GM21381 (cell line): ENCODE data around the gene TMED10.

Experiments used
- ATAC-seq: cut with Tn5 transposase; IDR thresholded peaks from one replicate; pipeline ENCODE4 v1.9.1; 2021; ENCODE audit warnings: mild to moderate bottlenecking, moderate library complexity; ENCODE audit not compliant: unreplicated experiment

The TMED10 gene

DNA sequence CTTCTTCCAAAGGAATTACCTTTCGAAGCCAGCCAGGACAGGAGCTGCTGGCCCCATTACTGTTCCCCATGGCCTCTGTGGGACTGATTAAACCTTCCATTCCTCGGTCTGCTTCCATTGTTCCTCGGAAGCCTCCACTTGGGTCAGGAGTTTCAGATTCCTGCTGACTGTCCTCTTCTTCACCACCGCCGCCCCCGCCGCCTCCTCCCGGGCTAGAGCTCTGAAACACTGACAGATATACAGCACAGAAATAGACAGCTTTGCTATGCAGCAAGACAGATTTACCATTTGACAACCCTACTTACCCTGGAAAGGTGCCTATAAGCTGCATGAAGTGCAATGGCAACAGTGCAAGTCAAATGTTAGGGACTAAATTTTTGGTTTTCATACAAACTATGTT lies 85.2 kb downstream of the TMED10 start:
- ATAC-seq: no peak

DNA sequence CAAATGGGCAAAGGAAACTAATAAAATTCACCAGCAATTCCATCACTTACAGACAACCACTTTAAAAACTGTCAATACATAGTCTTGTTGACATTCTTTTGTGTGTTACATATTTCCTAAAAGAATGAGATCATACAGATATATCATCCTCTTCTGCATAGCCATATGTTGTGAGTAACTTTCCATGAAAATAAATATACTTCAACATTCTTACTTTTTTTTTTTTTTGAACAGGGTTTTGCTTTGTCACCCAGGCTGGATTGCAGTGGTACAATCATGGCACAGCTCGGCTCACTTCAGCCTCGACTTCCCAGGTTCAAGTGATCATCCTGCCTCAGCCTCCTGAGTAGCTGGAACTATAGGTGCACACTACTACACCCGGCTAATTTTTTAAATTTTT lies 86.1 kb downstream of the TMED10 start:
- ATAC-seq: no peak

DNA sequence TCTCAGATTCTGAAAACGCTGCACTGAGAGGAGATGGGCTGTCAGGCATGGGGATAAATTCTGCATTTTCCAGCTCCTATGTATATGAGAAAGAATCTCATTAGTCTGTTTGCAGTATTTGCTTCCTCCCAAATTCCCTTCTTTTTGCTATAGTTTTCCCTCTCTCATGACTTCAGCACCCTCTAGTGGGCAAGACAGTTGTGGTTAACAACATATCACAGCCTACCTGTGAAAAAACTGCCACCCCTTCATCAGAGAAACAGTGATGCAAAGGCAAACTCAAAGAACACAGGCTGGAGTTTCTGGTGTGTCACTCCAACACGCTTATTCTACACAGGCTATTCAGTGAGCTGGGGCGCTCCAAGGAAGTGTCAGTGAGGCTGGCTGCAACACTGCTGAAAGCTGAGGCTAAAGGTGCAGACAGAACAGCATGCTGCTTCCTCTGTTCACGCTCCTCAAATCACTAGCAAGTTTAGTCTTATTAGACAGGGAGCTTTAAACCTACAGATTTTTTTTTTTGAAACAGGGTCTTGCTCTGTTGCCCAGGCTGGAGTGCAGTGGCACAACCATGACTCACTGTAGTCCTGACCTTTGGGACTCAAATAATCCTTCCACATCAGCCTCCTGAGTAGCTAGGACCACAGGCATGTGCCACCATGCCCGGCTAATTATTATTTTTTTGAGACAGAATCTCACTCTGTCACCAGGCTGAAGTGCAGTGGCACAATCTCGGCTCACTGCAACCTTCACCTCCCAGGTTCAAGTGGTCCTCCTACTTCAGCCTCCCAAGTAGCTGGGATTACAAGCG lies 87.6 kb downstream of the TMED10 start:
- ATAC-seq: no peak

DNA sequence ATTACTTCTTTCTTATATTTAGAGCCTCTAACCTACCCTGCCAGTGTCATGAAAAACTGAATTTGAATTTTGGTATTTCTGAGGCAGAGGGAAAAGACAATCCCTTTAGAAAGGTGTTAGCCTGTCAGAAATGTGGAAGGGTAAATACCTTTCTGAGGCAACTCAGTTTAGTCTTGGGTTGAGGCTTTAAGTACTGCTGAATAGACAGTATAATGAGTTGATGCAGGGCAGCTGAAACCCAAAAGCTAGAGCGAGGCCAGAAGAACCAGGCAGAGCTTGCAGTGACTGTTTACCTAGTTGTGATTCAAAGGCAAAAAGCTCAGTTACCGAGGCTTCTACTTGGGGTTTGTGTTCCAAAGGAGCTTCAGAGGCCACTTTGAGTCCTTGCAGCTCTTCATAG lies 88.3 kb downstream of the TMED10 start:
- ATAC-seq: no peak

DNA sequence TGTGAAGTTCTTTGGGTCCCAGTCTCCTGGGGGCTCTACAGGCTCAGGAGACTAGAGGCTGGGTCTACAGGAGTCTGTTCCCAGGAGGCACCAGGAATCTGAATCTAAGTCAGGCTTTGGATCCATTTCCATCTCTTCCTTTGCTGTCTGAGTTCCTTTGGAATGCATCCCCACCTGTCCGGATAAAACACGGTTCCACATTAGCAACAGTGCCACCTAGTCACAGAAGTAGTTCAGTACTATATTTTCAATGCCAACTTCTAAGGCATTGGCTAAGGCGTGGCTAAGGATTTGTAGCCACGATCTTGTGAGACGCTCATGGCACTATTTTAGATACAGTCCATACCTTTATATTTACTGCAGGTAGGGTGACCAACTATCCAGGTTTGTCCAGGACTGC lies 91.9 kb downstream of the TMED10 start:
- no peak for ATAC-seq

DNA sequence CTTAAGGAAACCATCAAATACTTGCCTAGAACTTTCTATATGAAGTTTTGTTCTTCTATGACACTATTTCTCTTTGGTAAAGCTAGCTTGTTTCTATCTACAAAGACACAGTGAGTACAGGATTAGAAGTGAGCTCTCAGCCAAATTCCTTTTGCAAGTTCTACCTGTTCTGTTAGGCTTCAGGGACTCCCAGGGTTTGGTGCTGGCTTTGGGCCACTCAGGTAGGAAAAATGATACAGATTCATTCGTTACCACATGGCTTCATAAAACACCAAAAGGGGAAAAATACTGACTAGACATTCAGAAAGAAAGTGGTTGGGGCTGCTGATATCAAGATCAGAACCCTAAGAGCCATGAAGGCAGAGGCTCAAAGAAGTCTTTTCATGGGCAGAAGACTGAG lies 93.1 kb downstream of the TMED10 start:
- ATAC-seq: no peak

DNA sequence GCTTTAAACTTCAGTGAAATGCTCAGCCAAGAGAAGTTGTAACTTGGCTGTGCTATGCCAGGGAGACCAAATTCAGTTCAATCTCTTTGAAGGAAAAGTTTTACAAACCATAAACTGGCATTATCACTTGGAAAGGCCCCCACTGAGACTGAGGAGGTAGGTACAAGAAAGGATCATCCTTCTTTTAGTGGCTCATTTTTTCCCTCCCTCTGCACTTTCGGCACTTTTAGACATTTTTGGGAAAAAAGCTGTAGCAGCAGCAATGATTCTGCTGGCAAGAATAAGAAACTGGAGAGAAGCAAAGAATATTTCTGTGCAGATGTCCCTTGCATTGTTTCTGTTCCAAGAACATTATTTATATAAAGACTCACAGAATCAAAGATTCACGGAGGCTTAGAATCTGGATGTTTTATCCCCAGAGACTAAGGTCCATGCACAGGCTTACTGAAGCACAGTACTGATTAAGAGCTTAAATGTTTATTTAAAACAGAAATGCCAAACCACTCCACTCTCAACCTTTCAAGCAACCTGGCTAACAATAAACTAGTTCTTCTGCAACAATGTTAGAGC lies 94.7 kb downstream of the TMED10 start:
- ATAC-seq: no peak
